HG02759 (cell line): ENCODE results near the gene HOXD1.

Source experiments
- ATAC-seq: cut with Tn5 transposase; IDR thresholded peaks from one replicate; pipeline ENCODE4 v1.9.1; 2021; ENCODE audit warnings: mild to moderate bottlenecking, moderate library complexity; ENCODE audit not compliant: unreplicated experiment

The HOXD1 gene

GRCh38 chr2:176178757-176179295 is 9.6 kb upstream of the HOXD1 start:
- no peak for ATAC-seq

DNA sequence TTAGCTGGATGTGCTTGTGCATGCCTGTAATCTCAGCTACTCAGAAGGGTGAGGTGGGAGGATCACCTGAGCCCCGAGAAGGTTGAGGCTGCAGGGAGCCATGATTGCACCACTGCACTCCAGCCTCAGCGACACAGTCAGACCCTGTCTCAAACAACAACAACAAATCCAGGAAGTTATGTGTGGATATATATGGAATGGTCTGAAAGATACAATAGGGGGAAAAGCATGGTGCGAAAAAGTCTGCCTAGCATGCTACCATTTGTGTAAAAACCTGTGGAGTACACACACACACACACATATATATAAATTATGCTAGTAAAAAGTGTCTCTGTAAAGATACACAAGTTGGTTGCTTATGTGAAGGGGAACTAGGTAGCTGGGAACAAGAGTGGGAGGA is 6.9 kb upstream of the HOXD1 start:
- no peak for ATAC-seq

- ATAC-seq = no peak
Observed at GRCh38 chr2:176182671-176183070, 5.8 kb upstream of the HOXD1 start.

DNA sequence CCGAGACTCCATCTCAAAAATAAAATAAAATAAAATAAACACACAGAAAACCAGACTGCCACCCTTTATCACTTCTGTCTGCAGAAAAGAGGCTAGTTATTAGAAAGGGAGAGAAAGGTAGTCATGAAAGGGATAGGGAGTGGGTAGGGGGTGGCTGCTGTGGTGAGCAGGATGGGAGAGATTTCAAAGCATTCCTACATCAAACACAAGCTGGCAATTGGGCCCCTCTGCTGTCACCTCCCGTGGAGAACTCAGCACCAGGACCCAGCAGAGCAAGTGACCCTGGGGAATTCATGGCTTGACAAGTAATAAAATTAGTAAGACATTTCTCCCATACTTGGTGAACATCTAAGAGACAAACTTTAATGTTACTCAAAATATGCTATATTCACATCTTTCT is 3.7 kb upstream of the HOXD1 start:
- no peak for ATAC-seq

- no peak for ATAC-seq
Observed at GRCh38 chr2:176186024-176186423, 2.4 kb upstream of the HOXD1 start.

DNA sequence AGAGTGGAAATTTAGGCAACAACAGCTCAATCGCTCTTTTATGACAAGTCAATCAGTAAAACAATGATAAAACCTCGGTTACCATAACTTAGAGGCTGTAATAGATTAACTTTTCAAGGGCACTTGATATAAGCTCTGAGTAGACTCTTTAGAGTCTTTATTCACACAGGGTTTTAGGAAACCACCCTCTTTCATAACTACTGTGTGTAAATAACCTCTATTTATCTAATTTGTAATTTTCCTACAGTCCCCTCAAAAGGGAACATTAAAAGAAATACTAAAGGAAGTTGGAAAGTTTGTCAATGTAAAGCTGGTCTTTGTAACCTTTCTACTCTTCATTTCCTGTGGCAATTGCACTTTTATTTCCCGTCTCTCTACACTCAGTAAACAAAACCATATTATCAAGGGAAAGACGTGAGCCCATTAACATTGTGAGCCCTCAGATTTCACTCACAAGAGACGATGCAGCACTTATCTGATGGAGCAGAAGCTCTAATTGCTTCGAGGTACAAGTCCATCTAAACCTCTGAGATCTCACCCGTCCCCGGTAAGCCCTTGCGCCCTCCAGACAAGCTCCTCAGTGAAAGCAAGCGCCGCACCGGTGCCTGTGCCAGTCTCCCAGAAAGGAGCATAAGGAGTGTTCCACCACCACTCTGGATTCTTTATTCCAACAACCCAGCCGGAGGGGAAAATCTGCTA is 1.1 kb upstream of the HOXD1 start:
- no peak for ATAC-seq

DNA sequence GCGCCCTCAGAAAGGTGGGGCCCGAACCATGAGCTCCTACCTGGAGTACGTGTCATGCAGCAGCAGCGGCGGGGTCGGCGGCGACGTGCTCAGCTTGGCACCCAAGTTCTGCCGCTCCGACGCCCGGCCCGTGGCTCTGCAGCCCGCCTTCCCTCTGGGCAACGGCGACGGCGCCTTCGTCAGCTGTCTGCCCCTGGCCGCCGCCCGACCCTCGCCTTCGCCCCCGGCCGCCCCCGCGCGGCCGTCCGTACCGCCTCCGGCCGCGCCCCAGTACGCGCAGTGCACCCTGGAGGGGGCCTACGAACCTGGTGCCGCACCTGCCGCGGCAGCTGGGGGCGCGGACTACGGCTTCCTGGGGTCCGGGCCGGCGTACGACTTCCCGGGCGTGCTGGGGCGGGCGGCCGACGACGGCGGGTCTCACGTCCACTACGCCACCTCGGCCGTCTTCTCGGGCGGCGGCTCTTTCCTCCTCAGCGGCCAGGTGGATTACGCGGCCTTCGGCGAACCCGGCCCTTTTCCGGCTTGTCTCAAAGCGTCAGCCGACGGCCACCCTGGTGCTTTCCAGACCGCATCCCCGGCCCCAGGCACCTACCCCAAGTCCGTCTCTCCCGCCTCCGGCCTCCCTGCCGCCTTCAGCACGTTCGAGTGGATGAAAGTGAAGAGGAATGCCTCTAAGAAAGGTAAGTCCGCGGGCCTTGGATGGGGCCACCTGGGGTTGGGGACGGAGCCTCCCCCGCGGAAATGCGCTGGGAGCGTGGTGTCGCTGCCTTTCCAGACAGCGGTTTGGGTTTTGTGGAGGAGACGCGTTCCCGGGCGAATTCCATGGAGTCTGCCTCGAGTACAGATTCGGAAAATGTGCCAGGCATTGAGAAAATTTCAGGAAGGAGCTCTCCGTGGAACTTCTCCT is 559 bp downstream of the HOXD1 start:
- peak; percentile 22 for ATAC-seq

GRCh38 chr2:176189681-176190641 is 1.5 kb downstream of the HOXD1 start:
- no peak for ATAC-seq

DNA sequence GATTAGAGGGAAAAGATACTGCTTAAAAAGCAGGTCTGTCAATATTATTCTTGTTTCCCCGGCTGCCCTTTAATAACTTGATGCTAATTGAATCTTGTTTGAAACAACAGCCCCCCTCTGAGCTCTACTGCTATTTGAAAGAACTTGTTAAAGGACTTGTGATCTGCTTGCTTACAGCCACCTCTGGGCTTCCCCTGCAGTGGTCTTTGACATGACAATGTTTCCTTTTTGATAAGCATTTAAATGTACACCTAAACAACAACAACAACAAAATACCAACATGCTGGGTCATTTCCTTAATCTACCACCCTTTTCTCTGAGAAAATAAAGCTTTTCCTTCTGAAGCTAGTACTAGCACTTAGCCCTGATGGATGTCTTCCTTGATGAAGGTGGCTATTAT is 3.9 kb downstream of the HOXD1 start:
- no peak for ATAC-seq

GRCh38 chr2:176193048-176193447 is 4.6 kb downstream of the HOXD1 start:
- ATAC-seq = no peak

- ATAC-seq = no peak
Observed at GRCh38 chr2:176199902-176200301, 11.4 kb downstream of the HOXD1 start.

- ATAC-seq = no peak
Observed at GRCh38 chr2:176200971-176201370, 12.5 kb downstream of the HOXD1 start.

- ATAC-seq = no peak
Observed at GRCh38 chr2:176202491-176202890, 14.0 kb downstream of the HOXD1 start.

GRCh38 chr2:176205126-176205525 is 16.7 kb downstream of the HOXD1 start:
- no peak for ATAC-seq

- no peak for ATAC-seq
Observed at GRCh38 chr2:176206136-176206535, 17.7 kb downstream of the HOXD1 start.

DNA sequence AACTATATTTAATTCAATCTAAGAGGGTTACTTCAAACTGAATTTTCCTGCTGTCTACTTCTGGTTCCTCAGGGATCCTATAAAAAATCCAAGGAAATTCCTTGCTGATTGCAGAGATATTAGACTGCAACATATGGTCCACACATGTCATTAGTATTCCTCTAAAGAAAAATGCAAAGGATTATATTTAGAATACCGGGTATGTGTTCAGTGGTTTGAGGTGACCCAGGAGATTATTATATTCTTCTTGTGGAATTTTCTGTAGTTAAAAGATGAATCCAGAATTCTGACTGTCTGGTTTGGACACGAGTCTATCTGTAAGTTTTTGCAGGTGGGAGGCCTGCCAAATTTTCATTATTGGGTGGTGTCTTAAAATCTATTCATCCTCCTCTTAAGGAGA is 18.2 kb downstream of the HOXD1 start:
- ATAC-seq = no peak

DNA sequence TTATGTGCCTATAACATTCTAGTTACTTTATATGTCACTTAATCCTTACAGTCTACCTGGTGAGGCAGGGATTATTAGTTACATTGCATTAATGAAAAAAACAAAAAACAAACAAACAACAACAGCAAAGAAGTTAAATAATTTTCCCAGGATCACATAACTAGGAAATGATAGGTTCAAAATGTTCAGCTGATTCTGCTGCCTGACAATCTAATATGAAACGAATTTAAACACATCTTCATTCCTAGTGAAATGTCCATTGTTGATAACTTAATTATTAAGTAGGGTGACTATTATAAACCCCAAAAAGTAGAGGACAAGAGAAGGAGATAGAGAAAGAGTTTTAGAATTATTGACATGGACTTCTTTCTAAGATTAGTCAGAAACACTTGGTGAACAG is 22.6 kb downstream of the HOXD1 start:
- no peak for ATAC-seq

DNA sequence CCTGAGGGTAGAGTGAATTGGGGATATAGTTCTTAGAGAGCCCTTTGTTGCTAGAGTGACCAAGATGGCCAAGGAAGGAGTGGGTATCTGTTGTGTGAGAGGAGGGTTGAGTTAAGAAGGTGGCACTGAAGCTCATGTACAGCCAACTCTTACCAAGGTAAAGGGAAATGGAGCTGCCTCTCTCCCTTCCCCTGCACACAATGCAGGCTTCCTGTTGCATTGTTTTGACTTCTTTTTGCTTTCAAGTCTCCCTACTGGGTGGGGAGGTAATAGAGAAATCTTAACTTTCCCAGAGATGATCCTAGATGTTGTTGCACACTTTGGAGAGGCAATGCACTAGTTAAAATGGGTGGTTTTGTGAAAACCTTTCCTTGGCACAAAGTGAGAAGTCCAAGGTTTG is 23.8 kb downstream of the HOXD1 start:
- ATAC-seq = no peak

DNA sequence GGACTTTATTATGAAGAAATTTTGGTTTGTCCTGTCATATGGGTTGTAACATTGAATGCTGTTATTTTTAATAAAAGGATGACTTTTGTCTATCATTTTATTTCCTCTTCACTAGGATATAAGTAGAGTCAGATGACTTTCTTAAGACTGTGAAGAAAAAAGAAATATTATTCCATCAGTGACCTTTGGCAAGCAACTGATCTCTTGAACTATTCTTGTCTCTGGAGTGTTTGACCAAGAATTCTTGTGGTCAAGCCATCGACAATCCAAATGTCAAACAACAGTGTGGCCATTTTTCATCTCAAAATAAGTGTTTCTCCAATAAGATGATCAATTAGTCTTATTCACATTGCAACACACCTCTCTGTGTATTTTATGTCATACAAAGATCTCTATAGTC is 24.9 kb downstream of the HOXD1 start:
- ATAC-seq = no peak

DNA sequence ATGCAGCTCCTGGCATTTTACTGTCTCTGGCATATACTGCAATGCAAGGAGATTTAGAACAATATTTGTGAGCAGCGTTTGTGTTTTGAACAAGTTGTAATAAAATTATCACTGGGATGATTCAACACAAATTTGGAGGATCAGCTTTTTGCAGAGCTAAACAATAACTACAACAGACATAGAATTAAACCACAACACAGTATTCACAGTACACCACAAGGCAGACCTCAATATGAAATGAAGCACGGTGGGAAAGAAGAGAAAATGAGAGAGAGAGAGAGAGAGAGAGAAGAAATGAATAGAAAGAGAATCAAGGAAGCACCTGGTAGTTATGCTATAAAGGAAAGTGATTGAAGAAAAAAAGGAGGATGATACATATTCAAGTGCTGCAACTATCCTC is 39.4 kb downstream of the HOXD1 start:
- ATAC-seq = no peak

- no peak for ATAC-seq
Observed at GRCh38 chr2:176234156-176234555, 45.7 kb downstream of the HOXD1 start.
